ENCODE measurements around the gene LRFN2. TPM values are rescaled to one million over a fixed set of nuclear protein-coding genes. Genes with fewer than 3 reads are reported as not detected.

LRFN2 gene
- total and polyA plus RNA-seq, 2 of the 8 experiments (the other 6 are each of a cell fraction or from before 2014, with no cell fraction given), result 2.3 TPM

DNA sequence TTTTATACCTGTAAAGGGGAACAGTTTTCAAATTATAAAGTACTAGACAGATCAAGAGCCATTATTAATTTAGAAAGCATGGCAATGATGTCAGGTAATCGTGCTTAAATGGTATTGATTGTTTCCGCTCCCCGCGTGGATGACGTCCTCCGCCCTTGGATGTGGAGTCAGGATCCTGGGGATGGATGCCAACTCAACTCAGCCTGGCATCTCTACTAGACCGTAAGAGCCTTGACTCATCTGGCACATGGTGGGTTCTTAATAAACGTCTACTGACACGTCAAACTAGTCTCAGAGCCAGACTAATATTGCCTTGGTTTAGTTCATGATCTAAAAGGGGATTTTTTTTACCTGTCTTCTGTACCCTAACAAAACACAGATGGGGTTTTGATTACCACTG, 80.2 kb downstream of the LRFN2 start:
- no peaks in the 10 kb centered on the region for H3K79me2 ChIP-seq (ENCODE audit: control insufficient read depth in 1 of 2, insufficient read depth in 2 of 2, low read length in 2 of 2)
- WGBS, 2 experiments (ENCODE audit: extremely low coverage in 1 of 2, insufficient coverage in 1 of 2, insufficient read length in 1 of 2, insufficient replicate concordance in 2 of 2, low coverage in 1 of 2, low lambda C conversion rate in 2 of 2, missing lambda C conversion rate in 1 of 2), result 92% methylated on average over 9 of the region's 9 CpGs; no CpG with 5 or more reads in 1 of the 2 experiments
- no peak overlapping the region for H2BK120ac ChIP-seq (replicated peaks; ENCODE audit: low read depth, low read length)
- H2AK5ac ChIP-seq (ENCODE audit: low read depth, low read length), result no peak overlapping the region
- no peak overlapping the region for H2BK5ac ChIP-seq (ENCODE audit: low read depth, low read length)
- H4K20me1 ChIP-seq (replicated peaks in 1 of 2; ENCODE audit: control insufficient read depth in 1 of 2, insufficient read depth in 2 of 2, low read length in 2 of 2), result no peaks in the 10 kb centered on the region
- H3K4me1 ChIP-seq (replicated peaks in 1 of 4; ENCODE audit: control insufficient read depth in 3 of 4, insufficient read depth in 4 of 4, low read length in 3 of 4), result peaks cover 0 to 4% (median 0%) of the 10 kb centered on the region in 4 experiments; a peak in 1 of 7 replicates
- no peak overlapping the region for H3K4me3 ChIP-seq (ENCODE audit: extremely low read depth in 1 of 4, insufficient read depth in 2 of 4, low read depth in 3 of 4, low read length in 4 of 4)
- H3K4ac ChIP-seq (replicated peaks; ENCODE audit: insufficient read length, low read depth, low read length), result no peak overlapping the region
- H2BK20ac ChIP-seq (ENCODE audit: low read length), result no peak overlapping the region
- H3K27me3 ChIP-seq (replicated peaks in 1 of 4; ENCODE audit: control insufficient read depth in 3 of 4, extremely low read depth in 1 of 4, insufficient read depth in 3 of 4, low read length in 3 of 4), result no peaks in the 10 kb centered on the region; a peak in 1 of 7 replicates
- no peak for DNase-seq (ENCODE audit: low read depth in 1 of 2, low spot score in 2 of 2)
- H3K18ac ChIP-seq (ENCODE audit: extremely low read depth, low read length), result no peak overlapping the region
- H3K23me2 ChIP-seq (ENCODE audit: low read depth, low read length), result no peaks in the 10 kb centered on the region; the same call in 1 of the 2 replicates
- no peak overlapping the region for H3K23ac ChIP-seq (ENCODE audit: insufficient read length)
- ChIA-PET POLR2A (ENCODE audit: partially characterized antibody) (no interaction called here), CTCF (ENCODE audit: partially characterized antibody) (interaction anchor here (1.1 kb wide), 1 partner anchor 162 kb away, joined by 3 read pairs; no protein-coding TSS in a partner anchor)
- H3K36me3 ChIP-seq (ENCODE audit: control insufficient read depth in 2 of 4, insufficient read depth in 4 of 4, low read length in 3 of 4), result no peaks in the 10 kb centered on the region
- H3K4me2 ChIP-seq (ENCODE audit: insufficient read depth in 1 of 2, low read depth in 2 of 2, low read length in 2 of 2), result no peak overlapping the region
- H3K14ac ChIP-seq (ENCODE audit: insufficient read length), result no peak overlapping the region
- H4K5ac ChIP-seq (ENCODE audit: insufficient read length, low read depth, low read length), result no peak overlapping the region
- no peaks in the 10 kb centered on the region for H3K79me1 ChIP-seq (ENCODE audit: low read depth, low read length)
- H2BK15ac ChIP-seq (ENCODE audit: low read length), result no peak overlapping the region
- no peak overlapping the region for H3K56ac ChIP-seq (replicated peaks; ENCODE audit: insufficient read length, low read depth, low read length)
- FAIRE-seq, result no peak
- no peak overlapping the region for H2BK12ac ChIP-seq (ENCODE audit: low read depth, low read length)
- no peak overlapping the region for H2AFZ ChIP-seq (ENCODE audit: low read length)
- H3K9ac ChIP-seq (replicated peaks in 1 of 4; ENCODE audit: extremely low read depth in 1 of 4, low read depth in 3 of 4, low read length in 3 of 4), result no peak overlapping the region
- H4K91ac ChIP-seq (replicated peaks; ENCODE audit: insufficient read length, low read length), result no peak overlapping the region
- H3K27ac ChIP-seq (ENCODE audit: low read depth, low read length), result no peak overlapping the region
- H4K8ac ChIP-seq (ENCODE audit: extremely low read depth, insufficient read depth, low read length), result no peak overlapping the region
- no peaks in the 10 kb centered on the region for H3K9me3 ChIP-seq (ENCODE audit: insufficient read depth in 2 of 2, low read depth in 1 of 2, low read length in 1 of 2)
- TF ChIP-seq CTCF (IDR thresholded peaks at IDR 0.05; ENCODE audit: control extremely low read depth in 1 of 3, insufficient read depth in 1 of 3, low read depth in 1 of 3, low read length in 3 of 3) (no peak), FOSL1 (IDR thresholded peaks at IDR 0.05; ENCODE audit: insufficient read depth, low read depth, low read length) (no peak), KDM1A (IDR thresholded peaks at IDR 0.05; ENCODE audit: borderline replicate concordance, low read length) (no peak), CHD2 (IDR thresholded peaks at IDR 0.05; ENCODE audit: low read length) (no peak), MAFK (IDR thresholded peaks at IDR 0.05; ENCODE audit: low read depth, low read length) (no peak)
- TF ChIP-seq, protein P1, sequence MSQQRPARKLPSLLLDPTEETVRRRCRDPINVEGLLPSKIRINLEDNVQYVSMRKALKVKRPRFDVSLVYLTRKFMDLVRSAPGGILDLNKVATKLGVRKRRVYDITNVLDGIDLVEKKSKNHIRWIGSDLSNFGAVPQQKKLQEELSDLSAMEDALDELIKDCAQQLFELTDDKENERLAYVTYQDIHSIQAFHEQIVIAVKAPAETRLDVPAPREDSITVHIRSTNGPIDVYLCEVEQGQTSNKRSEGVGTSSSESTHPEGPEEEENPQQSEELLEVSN (IDR thresholded peaks at IDR 0.05), result no peak

Measured in H1 (cell line).